Spleen (tissue), 11 donors: ENCODE measurements around the gene STAT2. TPM values are rescaled to one million over a fixed set of nuclear protein-coding genes. Genes with fewer than 3 reads are reported as not detected.
"Not testable (repeated sequence)": the region's sequence is repeated elsewhere in the genome, so short reads cannot be mapped to it uniquely, and the experiment has no call there.

Experiments used
- DNase-seq: peaks from one replicate; pipeline ENCODE4 v3.0.0-alpha.2; 2020
- H3K27ac ChIP-seq, 8 donors: fragments of 200-600 bp; sonication (generic) in 7 of 8; 1 replicate in 4 of 8; 2 replicates in 4 of 8; pipeline versions ENCODE4 v1.5.0 to v1.8.0; 2016 to 2021; ENCODE audit warnings: inconsistent platforms in 4 of 8, mild to moderate bottlenecking in 4 of 8, moderate library complexity in 1 of 8
- H3K27me3 ChIP-seq, 7 donors: fragments of 200-600 bp; sonication (generic) in 6 of 7; replicated peaks in 1 of 7; 1 replicate in 4 of 7; 2 replicates in 3 of 7; pipeline versions ENCODE4 v1.5.0 to v1.8.0; 2016 to 2021; ENCODE audit warnings: inconsistent platforms in 3 of 7, mild to moderate bottlenecking in 1 of 7
- H3K36me3 ChIP-seq, 6 donors: fragments of 200-600 bp; sonication (generic) in 5 of 6; 1 replicate in 4 of 6; 2 replicates in 2 of 6; pipeline versions ENCODE4 v1.5.0 to v1.8.0; 2016 to 2021; ENCODE audit warnings: inconsistent platforms in 2 of 6
- H3K4me1 ChIP-seq, 6 donors: fragments of 200-600 bp; sonication (generic) in 5 of 6; 1 replicate in 3 of 6; 2 replicates in 3 of 6; pipeline versions ENCODE4 v1.5.0 to v1.8.0; 2016 to 2021; ENCODE audit warnings: inconsistent platforms in 3 of 6
- H3K4me3 ChIP-seq, 8 donors: fragments of 200-600 bp; sonication (generic) in 7 of 8; 1 replicate in 4 of 8; 2 replicates in 4 of 8; pipeline versions ENCODE4 v1.5.0 to v1.8.0; 2016 to 2021; ENCODE audit warnings: inconsistent platforms in 4 of 8, mild to moderate bottlenecking in 4 of 8, moderate library complexity in 2 of 8
- H3K9me3 ChIP-seq, 8 donors: fragments of 200-600 bp; sonication (generic) in 7 of 8; 1 replicate in 4 of 8; 2 replicates in 4 of 8; pipeline versions ENCODE4 v1.5.0 to v1.8.0; 2016 to 2021; ENCODE audit warnings: inconsistent platforms in 4 of 8
- POLR2A ChIP-seq, 3 donors: fragments of 450-650 bp; IDR thresholded peaks; one replicate each; pipeline ENCODE4 v1.5.1; 2017; ENCODE audit warnings: antibody characterized with exemption in 3 of 3, mild to moderate bottlenecking in 1 of 3
- POLR2AphosphoS5 ChIP-seq, 3 donors: sonication (generic); formaldehyde crosslinking; IDR thresholded peaks; one replicate each; pipeline ENCODE4 v1.5.1; 2017; ENCODE audit warnings: antibody characterized with exemption in 3 of 3
- WGBS, 5 donors: extraction: QIAGEN DNeasy Blood & Tissue Kit in 3 of 5; methylation state at CpG; one replicate each; pipeline versions ENCODE4 v1.1.5 to v1.1.7; 2013 to 2018; 5-methylcytosine and 5-hydroxymethylcytosine counted together
- intact Hi-C: fragments of 100-400 bp; cut with DNase I; formaldehyde crosslinking; loops from one replicate; pipeline ENCODE4 v1.15.0; 2023; ENCODE audit warnings: low total_unique reads
- polyA plus RNA-seq, 3 donors: library from polyadenylated mRNA; stranded (reverse); fragments of 200-250 nt; gene quantifications; one replicate each; pipeline ENCODE4 v1.2.1, GENCODE V29; 2013
- total RNA-seq, 7 donors: library from RNA; depleted of rRNA in 3 of 7; stranded (reverse); fragments of >200 nt in 3 of 7; fragmentation: NEBNext Ultra II Directional in 4 of 7; extraction: Animal tissue kit (Norgen Biotek cat#: 25700) in 4 of 7; gene quantifications; one replicate each; pipeline versions ENCODE4 v1.1.0 to v1.2.1, GENCODE V29; 2016 to 2021
- TF ChIP-seq, protein P1 (sequence below), 11 experiments: fragments of 200-600 bp in 7 of 11; fragments of 450-650 bp in 4 of 11; sonication (generic) in 4 of 11; IDR thresholded peaks in 8 of 11; conservative IDR thresholded peaks in 3 of 11; 1 replicate in 7 of 11; 2 replicates in 4 of 11; pipeline versions ENCODE4 v1.4.0 to v1.8.0; 2016 to 2021; ENCODE audit warnings: antibody characterized with exemption in 11 of 11, inconsistent platforms in 4 of 11, mild to moderate bottlenecking in 1 of 11
- donor health status: healthy with polysubstance abuse.
- donor health status: DM: no; HTN: no; CAD: no; lungs with moderate emphysema.
- donor health status: DM: no; HTN: no; CAD: no.
- donor health status: Bipolar disorder and iron deficiency.
- donor health status: healthy.
- donor health status: DM: no; HTN: no; CAD: no.
- donor health status: DM: yes; HTN: yes; CAD: no.

Gene STAT2
- total and polyA plus RNA-seq, 10 donors: 41.5 to 262 (median 230) TPM

DNA sequence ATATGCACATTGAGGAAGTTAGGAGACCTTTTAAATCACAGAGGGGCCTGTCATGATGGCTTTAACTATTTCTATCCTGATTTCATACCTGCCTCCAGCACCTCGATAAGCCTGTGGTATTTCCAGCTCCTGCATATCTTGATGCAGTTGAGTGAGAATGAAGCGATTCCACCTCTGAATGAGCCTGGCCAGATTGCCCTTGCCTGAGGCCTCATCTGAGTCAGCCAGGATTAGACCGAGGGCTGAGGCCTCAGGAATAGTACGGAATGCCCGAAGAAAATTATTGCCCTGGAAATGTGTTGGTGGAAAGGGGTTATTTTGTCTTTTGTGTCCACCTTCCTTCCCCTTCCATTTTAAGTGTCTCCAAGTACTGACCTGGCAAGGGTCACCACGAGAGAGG lies 35.7 kb downstream of the STAT2 start:
- no peak for TF ChIP-seq POLR2AphosphoS5 (IDR thresholded peaks at IDR 0.05)
- H3K36me3 ChIP-seq: peaks cover 0 to 97% (median 87%) of the 10 kb centered on the region in 6 donors
- 91 to 95% (median 93%) methylated on average over 6 of the region's 6 CpGs for WGBS, 5 donors

DNA sequence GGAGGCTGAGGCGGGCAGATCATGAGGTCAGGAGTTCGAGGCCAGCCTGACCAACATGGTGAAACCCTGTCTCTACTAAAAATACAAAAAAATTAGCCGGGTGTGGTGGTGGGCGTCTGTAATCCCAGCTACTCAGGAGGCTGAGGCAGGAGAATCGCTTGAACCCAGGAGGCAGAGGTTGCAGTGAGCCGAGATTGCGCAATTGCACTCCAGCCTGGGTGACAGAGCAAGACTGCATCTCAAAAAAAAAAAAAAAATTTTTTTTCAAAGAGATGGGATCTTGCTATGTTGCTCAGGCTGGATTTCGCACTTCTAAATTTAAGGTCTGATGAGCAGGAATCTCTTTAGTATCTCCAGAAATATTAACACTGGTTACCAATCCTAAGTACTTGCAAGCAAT lies 38.3 kb downstream of the STAT2 start:
- H3K36me3 ChIP-seq: peaks cover 0 to 90% (median 72%) of the 10 kb centered on the region in 6 donors
- H3K4me3 ChIP-seq, intact Hi-C loops, H3K4me1 ChIP-seq, H3K9me3 ChIP-seq, H3K27ac ChIP-seq, H3K27me3 ChIP-seq, DNase-seq: not testable (repeated sequence)
- 89 to 96% (median 93%) methylated on average over 8 of the region's 8 CpGs for WGBS, 5 donors

More for the DNA sequence above, 35.7 kb downstream of the STAT2 start:
- no peaks in the 10 kb centered on the region for H3K9me3 ChIP-seq
- intact Hi-C loops: no loop called here
- peak; percentile 9 for DNase-seq
- no peak overlapping the region for H3K27ac ChIP-seq
- no peaks in the 10 kb centered on the region for H3K4me1 ChIP-seq
- H3K27me3 ChIP-seq: no peaks in the 10 kb centered on the region
- no peak overlapping the region for H3K4me3 ChIP-seq

DNA sequence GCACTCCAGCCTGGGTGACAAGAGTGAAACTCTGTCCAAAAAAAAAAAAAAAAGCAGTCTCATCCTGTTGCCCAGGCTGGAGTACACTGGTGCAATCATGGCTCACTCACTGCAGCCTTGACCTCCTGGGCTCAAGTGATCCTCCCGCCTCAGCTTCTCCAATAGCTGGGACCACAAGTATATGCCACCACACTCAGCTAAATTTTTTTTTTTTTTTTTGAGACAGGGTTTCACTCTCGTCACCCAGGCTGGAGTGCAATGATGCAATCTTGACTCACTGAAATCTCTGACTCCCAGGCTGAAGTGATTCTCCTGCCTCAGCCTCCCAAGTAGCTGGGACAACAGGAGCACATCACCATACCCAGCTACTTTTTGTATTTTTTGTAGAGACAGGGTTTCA lies 38.9 kb downstream of the STAT2 start:
- H3K27ac ChIP-seq: no peak overlapping the region
- TF ChIP-seq POLR2A (IDR thresholded peaks at IDR 0.05) (no peak), POLR2AphosphoS5 (IDR thresholded peaks at IDR 0.05) (no peak)
- TF ChIP-seq, protein P1, sequence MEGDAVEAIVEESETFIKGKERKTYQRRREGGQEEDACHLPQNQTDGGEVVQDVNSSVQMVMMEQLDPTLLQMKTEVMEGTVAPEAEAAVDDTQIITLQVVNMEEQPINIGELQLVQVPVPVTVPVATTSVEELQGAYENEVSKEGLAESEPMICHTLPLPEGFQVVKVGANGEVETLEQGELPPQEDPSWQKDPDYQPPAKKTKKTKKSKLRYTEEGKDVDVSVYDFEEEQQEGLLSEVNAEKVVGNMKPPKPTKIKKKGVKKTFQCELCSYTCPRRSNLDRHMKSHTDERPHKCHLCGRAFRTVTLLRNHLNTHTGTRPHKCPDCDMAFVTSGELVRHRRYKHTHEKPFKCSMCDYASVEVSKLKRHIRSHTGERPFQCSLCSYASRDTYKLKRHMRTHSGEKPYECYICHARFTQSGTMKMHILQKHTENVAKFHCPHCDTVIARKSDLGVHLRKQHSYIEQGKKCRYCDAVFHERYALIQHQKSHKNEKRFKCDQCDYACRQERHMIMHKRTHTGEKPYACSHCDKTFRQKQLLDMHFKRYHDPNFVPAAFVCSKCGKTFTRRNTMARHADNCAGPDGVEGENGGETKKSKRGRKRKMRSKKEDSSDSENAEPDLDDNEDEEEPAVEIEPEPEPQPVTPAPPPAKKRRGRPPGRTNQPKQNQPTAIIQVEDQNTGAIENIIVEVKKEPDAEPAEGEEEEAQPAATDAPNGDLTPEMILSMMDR (IDR thresholded peaks at IDR 0.05 in 8 of 11, conservative IDR thresholded peaks at IDR 0.05 in 3 of 11): no peak
- whole genome bisulfite sequencing, 5 donors: 63 to 95% (median 84%) methylated on average over 2 of the region's 2 CpGs
- intact Hi-C loops: no loop called here
- H3K4me1 ChIP-seq: peaks cover 3 to 12% (median 7%) of the 10 kb centered on the region in 6 donors
- no peaks in the 10 kb centered on the region for H3K27me3 ChIP-seq
- peaks cover 0 to 84% (median 66%) of the 10 kb centered on the region in 6 donors for H3K36me3 ChIP-seq
- no peaks in the 10 kb centered on the region for H3K9me3 ChIP-seq
- no peak overlapping the region for H3K4me3 ChIP-seq
- DNase-seq: no peak

DNA sequence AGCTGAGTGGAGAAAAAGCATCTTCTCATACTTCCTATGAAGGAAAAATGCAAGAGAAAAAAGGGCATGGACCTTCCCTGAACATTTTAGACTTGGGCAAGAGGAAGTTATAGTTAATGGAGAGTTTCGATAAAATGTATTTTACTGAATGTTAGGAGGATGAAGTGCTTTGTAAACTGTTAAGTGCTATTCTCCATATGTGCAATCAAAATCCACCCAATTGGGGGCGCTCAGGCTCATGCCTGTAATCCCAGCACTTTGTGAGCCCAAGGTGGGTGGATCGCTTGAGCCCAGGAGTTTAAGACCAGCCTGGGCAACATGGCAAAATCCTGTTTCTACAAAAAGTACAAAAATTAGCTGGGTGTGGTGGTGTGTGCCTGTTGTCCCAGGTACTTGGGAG lies 42.2 kb downstream of the STAT2 start:
- no peak overlapping the region for H3K27ac ChIP-seq
- H3K27me3 ChIP-seq: no peaks in the 10 kb centered on the region
- H3K9me3 ChIP-seq: no peaks in the 10 kb centered on the region
- H3K4me1 ChIP-seq: peaks cover 6 to 30% (median 21%) of the 10 kb centered on the region in 6 donors
- 92 to 100% (median 96%) methylated on average over 3 of the region's 3 CpGs for WGBS, 5 donors
- DNase-seq: no peak
- peaks cover 0 to 71% (median 38%) of the 10 kb centered on the region in 6 donors for H3K36me3 ChIP-seq
- TF ChIP-seq, protein P1 (IDR thresholded peaks at IDR 0.05 in 8 of 11, conservative IDR thresholded peaks at IDR 0.05 in 3 of 11): no peak
- TF ChIP-seq POLR2A (IDR thresholded peaks at IDR 0.05) (no peak), POLR2AphosphoS5 (IDR thresholded peaks at IDR 0.05) (no peak)
- intact Hi-C loops: no loop called here
- no peak overlapping the region for H3K4me3 ChIP-seq

DNA sequence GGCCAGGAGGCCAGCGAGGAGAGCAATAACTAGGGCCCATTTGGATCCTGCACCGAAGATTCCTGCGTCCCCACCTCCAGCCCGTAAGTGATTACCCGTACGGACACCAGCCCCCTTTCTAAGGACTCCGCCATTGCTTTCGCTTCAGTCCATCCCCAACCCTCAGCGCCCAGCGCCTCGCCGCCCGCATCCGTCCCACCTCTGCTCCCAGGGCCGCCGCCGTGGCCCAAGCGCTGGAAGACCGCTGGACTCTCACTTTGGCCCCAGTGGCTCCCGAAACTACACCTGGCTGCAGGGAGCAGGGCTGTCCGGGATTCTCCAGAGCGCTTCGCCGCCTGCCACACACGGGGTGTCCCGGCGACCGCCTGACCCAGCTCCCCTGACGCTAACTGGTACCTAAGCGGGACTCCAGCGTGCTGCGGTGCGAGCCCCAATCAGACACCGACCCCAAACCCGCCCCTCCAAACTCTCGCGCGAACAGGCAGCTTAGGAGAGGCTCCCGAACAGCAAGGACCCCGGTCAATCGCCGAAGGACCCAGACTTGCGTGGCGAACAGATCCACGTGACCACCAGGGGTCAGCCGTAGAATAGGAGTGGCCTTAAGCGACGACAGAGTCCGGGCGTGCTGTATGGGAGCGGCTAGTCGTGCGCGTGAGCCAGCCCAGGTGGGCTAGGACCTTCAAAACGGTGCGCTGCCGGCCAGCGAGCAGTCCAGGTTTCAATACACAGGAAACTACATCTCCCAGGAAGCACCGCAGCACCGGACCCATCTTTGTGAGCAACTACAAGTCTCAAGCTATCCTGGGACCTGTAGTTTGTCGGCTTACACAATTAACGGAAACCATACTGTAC lies 44.1 kb downstream of the STAT2 start, which contains the start of gene CNPY2:
CNPY2 (minus strand) TSS at position 367 of the 852 bp plus-strand sequence. CDS start 771 bp downstream, outside the sequence.
- Histone ChIP-seq H3K9me3 (no peaks in the 10 kb centered on the region), H3K4me1 (peaks cover 6 to 30% (median 21%) of the 10 kb centered on the region in 6 donors), H3K27me3 (no peaks in the 10 kb centered on the region), H3K4me3 (peak within 1 kb of the TSS; percentile 68 to 99 (median 78)), H3K36me3 (peaks cover 0 to 71% (median 26%) of the 10 kb centered on the region in 6 donors), H3K27ac (peak within 1 kb of the TSS; percentile 91 to 97 (median 95))
- 0% methylated on average over 36 to 62 of the region's 62 CpGs for WGBS, 5 donors
- intact Hi-C loops: no loop called here
- DNase-seq: peak; percentile 99
- TF ChIP-seq, protein P1 (IDR thresholded peaks at IDR 0.05 in 8 of 11, conservative IDR thresholded peaks at IDR 0.05 in 3 of 11): peak in 6 of 11 experiments; percentile 21 to 52 (median 41)
- TF ChIP-seq POLR2A (IDR thresholded peaks at IDR 0.05) (peak in 1 of 3 donors; percentile 82), POLR2AphosphoS5 (IDR thresholded peaks at IDR 0.05) (peak; percentile 90 to 96 (median 93))
